HG02610 (cell line): ENCODE data around the gene ATXN2.

Experiments
- ATAC-seq: cut with Tn5 transposase; IDR thresholded peaks from one replicate; pipeline ENCODE4 v1.9.1; 2021; ENCODE audit warnings: mild to moderate bottlenecking, moderate library complexity; ENCODE audit not compliant: unreplicated experiment

The ATXN2 gene

GRCh38 chr12:111424189-111424792, 174.8 kb downstream of the ATXN2 start:
- no peak for ATAC-seq

GRCh38 chr12:111420494-111420893, 178.6 kb downstream of the ATXN2 start:
- no peak for ATAC-seq

- no peak for ATAC-seq
Observed at GRCh38 chr12:111419784-111420183, 179.3 kb downstream of the ATXN2 start.

- no peak for ATAC-seq
Observed at GRCh38 chr12:111418594-111418880, 180.6 kb downstream of the ATXN2 start.

- no peak for ATAC-seq
Observed at GRCh38 chr12:111417784-111418593, 181.1 kb downstream of the ATXN2 start.

- no peak for ATAC-seq
Observed at GRCh38 chr12:111417290-111417689, 181.8 kb downstream of the ATXN2 start.

- ATAC-seq: no peak
Observed at GRCh38 chr12:111414711-111415252, 184.3 kb downstream of the ATXN2 start.

- no peak for ATAC-seq
Observed at GRCh38 chr12:111413442-111414086, 185.6 kb downstream of the ATXN2 start.

- ATAC-seq: no peak
Observed at GRCh38 chr12:111412830-111413441, 186.2 kb downstream of the ATXN2 start.

- no peak for ATAC-seq
Observed at GRCh38 chr12:111412007-111412829, 186.9 kb downstream of the ATXN2 start.

GRCh38 chr12:111411185-111411764, 187.8 kb downstream of the ATXN2 start:
- ATAC-seq: no peak

GRCh38 chr12:111410431-111411184, 188.5 kb downstream of the ATXN2 start:
- ATAC-seq: no peak

- ATAC-seq: no peak
Observed at GRCh38 chr12:111409780-111410430, 189.2 kb downstream of the ATXN2 start.

GRCh38 chr12:111409403-111409779, 189.7 kb downstream of the ATXN2 start:
- no peak for ATAC-seq

GRCh38 chr12:111408686-111409402, 190.3 kb downstream of the ATXN2 start:
- ATAC-seq: no peak

- ATAC-seq: no peak
Observed at GRCh38 chr12:111408116-111408440, 191.0 kb downstream of the ATXN2 start.

- ATAC-seq: no peak
Observed at GRCh38 chr12:111407377-111408115, 191.6 kb downstream of the ATXN2 start.
